SKM-1 (cell line): Measurements from ENCODE around the gene LIMS2.
A peak's percentile ranks its signal among the peaks of the same experiment; 100 is the strongest.

Experiments
- DNase-seq: peaks from one replicate; lab custom pipeline; 2025; ENCODE audit not compliant: unreplicated experiment; lab: John Stamatoyannopoulos, UW

Gene LIMS2, protein sequence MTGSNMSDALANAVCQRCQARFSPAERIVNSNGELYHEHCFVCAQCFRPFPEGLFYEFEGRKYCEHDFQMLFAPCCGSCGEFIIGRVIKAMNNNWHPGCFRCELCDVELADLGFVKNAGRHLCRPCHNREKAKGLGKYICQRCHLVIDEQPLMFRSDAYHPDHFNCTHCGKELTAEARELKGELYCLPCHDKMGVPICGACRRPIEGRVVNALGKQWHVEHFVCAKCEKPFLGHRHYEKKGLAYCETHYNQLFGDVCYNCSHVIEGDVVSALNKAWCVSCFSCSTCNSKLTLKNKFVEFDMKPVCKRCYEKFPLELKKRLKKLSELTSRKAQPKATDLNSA

DNA sequence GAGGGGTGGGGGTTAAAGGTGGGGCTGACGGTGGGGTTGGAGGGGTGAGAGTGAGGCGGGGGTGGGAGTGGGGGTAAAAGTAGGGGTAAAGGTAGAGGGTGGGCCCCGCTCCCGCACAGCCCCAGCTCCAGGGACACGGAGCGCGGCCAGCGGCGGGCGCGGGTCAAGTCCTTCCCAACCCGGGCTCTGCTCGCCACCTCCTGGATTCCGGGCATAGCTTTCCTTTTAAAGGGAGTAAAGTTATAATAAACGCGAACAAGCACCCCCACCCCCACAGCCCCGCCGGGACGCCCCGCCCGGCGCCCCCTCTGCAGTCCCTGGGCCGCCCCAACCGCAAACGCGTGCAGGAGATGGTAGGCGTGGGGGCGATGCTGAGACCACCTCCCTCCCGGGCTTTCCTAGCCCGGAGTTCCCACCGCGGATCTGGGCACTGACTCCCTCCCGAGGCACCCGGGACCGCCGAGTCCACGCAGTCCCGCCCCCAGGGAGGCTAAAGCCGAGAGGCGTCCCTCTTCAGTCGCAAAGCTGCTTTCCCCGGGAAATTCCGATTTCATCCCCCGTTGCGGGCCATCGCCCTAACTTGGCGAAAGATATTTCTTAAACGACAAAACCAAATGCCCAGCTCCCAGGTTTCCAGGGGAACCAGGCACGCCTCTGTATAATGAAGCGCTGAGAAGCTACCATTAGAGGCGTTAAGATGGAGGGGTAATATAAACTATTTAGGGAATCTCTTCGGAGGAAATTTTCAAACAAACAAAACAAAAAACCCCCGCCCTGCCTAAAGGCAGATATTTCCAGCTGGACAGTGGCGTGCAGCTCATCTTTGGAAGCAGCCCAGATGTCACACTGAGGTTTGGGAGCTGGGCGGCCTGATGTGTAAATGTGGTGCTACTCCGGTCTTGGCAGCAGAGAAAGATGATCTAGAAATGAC lies at the start of gene LIMS2:
TSS of gene LIMS2 (minus strand) at position 200 of the 931 bp plus-strand sequence. CDS start 506 bp downstream, outside the sequence.
- no peak for DNase-seq

DNA sequence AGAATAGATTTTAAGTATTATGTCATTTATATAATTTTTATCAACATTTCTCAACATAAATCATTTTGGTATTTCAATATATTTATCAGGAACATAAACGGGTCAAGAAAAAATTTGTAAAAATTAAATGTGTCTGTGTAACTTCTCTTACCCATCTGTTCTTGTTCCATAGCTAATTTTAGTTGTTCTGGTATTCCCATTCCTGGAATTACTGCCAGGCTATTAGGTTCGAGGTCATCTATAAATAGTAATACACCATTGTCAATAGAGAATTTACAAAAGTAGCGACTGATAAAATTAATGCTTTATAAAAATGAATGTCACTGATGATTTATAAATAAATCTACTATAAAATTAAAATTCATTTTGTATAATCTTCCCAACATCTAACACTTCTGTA lies 47.5 kb upstream of the LIMS2 start:
- DNase-seq: no peak

DNA sequence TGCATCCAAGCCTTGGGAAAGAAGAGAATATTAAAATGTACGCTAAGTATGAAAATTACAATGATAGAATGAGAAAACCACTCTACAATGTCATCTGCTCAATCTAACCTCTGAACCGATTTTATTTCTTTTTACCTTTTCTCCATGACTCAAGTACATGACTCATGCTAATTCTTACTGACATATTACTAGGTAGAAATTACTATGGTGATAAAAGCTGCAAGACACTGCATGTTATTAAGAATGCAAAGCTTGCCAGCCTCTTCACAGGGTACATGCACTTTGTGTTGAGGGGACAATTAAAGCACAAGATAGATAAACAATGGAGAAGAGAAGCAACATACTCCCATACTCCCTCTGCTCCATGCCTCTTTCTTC lies 46.6 kb upstream of the LIMS2 start:
- DNase-seq: no peak

DNA sequence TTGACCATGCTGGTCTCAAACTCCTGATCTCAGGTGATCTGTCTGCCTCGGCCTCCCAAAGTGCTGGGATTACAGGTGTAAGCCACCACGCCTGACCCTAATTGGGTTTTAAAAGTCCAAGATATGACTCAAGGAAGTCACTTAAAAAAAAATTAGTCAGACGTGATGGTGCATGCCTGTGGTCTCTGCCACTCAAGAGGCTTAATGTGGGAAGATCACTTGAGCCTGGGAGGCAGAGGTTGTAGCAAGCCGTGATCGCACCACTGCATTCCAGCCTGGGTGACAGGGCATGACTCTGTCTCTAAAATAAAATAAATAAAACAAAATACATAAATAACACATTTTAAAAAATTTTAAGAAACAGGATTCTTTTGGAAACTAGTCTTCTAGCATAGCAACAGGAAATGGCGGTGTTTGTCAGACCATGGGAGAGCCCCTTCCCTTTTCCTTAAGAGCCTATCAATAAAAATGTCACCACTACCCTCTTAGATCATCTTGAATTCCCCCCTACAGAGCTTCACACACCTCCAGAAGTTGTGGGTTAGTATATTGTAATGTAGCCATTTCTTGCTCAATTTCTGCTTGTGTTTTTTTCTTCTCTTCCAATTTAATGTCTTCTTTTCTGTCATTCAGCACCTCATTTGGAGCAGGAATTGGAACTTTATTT lies 46.1 kb upstream of the LIMS2 start:
- no peak for DNase-seq

DNA sequence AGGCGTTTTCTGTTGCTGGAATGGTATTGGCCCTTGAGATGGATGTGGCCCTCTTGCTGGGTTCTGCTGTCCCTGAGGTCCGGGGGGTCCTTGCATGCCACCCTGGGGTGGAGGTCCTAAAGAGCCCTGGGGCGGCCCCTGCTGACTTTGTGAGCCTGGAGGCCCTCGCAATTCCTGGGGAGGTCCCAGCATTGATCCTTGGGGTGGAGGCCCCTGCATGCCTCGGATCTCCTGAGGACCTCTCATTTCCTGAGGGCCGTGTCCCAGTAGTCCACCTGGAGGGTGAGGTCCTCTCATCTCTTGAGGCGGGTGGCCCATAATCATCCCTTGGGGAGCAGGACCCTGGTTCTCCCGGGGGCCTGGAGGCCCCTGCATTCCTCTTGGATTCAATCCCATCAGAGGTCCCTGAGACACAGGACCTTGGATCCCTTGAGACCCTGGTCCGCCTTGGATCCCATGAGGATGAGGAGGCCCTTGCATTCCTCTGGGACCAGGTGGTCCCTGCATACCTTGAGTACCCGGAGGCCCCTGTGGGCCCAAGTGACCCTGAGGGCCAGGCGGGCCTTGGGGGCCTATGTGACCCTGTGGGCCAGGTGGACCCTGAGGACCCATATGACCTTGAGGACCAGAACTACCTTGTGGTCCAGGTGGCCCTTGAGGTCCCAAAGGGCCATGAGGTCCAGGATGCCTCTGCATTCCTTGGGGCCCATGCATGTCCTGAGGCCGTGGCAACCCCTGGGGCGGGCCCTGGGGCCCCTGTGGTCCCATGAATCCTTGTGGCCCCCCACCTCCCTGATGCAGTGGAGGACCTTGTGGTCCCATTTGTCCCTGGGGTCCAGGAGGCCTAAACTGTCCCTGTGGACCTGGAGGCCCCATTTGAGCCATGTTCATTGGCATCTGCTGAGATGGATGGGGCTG lies 44.2 kb upstream of the LIMS2 start:
- DNase-seq: no peak

DNA sequence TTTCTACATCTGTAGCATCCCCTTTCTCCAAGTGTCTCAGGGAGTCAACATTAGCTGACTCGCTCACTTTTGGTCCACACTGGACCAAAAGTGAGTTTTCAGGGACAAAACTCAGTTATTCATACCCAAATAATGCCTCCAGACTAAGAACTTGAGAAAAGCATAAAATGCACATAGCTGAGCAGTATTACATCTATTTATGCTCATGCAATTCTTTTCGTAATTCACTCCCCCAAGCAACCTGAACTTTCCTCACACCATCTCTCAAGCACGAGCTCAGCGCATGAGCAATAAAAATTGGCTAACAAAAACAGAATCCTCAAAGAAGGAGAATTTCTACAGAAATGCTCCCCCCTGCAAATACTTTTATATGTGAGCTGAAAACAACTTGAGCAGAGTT lies 42.9 kb upstream of the LIMS2 start:
- DNase-seq: no peak

DNA sequence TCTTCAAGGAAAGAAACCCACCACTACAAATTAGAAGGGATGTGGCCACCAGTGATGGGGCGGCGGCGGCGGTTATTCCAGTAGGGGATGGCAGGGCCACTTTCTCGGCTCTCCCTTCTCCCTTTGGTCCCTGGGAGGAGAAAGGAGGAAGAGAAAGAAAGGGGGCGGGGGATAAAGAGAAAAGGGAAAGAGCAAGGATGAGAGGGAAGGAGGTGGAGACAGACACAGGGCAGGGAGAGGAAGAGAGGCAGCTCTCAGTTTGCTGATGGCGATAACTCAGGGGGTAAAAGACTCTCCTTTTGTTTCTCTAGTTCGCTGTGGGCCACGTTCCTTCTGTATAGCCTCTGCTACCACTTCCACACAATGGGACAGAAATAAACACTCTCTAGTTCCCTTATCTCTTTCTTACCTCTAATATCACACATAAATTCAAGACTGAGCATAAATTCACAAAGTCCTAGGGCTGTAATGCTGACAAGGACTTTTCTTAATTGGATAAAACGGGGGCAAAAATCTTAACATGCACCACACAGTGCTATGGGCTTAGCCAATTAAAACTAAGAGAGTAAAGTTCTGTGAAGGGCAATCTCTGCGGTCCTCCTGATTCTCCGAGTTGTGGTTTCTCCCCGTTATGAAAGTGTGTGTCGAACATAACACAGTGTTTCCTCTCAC lies 40.6 kb upstream of the LIMS2 start:
- DNase-seq: no peak

DNA sequence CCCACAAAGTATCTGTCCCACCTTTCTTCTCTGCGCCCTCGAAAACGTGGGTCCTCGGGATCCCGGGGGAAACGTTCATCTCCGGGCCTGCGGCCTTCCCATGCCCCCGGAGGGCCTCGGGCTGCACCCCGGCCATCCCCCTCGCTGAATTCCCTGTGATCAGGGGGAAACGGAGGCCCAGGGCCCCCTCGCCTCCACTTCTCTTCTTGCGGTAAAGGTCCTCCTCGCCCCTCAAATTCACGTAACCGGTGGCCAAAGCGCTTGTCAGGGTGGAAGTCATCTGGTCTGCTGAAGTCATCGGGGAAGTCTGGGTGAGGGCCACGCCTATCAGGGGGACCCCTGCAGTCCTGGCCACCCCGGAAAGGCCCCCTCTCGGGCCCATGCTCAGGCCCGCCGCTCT lies 38.2 kb upstream of the LIMS2 start:
- DNase-seq: no peak

DNA sequence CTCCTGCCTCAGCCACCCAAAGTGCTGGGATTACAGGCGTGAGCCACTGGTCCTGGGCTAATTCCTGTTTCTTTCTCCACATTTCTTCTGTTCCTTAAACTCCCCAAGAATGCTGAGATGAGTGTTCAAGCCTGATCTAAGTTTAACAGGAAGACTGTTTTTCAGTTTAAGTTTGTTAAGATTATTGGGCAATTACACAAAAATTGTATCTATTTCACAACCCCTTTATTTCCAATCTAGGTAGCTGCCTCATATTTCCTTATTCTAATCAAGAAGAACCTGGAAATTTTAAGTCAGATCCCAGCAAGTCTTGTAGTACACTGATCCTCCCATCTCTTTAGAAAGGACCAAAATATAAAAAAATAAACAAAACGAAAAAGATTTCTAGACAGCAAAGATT lies 37.7 kb upstream of the LIMS2 start:
- DNase-seq: no peak

DNA sequence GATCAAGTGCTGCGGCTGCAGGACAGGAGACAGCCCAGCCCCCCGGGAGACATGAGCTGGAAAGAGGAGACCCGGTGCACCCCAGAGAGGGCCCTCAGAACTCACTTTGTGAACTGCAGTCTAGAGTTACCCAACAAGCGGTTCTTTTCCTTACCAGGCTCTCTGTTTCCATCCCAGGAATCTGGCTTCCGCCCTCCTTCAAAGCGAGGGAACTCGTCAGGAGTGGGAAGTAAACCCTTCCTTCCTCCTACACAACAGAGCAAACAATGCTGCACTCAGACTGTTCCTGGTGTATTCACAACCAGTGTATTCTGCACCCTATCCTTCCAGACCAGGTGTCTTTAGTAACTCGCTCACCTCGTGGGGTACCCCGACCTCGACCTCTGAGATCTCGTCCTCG lies 34.0 kb upstream of the LIMS2 start:
- no peak for DNase-seq

DNA sequence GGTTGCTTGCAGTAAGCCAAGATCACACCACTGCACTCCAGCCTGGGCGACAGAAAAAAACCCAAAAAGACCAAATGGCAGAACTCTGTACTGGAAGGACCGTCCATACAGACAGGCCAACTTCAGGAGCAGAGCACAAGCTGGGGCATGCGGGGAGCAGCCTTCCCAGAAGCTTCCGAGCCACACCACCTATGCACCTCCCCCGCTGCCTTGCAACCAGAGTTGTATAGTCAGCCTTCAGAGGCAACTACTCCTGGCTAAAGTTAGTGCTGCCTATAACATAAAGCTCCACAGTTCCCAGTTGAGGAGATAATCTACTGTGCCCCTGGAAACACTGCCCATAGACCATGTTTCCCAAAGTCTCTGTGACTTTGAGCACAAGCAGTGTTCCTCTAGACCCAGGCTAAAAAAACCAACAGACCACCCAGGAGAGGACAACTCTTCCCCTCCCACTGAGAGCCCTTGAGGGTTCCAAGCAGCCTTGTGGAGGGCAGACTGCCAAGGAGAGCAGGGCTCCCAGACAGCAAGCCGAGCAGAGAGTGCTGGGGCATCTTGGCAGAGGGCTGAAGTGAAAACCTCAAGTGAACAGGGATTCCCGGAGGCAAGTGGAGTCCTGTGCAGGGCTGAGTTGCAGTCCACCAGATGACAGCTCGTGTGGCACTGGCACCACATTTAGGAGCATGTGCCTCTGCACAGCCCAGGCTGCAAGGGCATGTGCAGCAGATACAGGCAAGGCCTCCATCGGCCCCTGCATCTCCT lies 32.7 kb upstream of the LIMS2 start:
- no peak for DNase-seq

DNA sequence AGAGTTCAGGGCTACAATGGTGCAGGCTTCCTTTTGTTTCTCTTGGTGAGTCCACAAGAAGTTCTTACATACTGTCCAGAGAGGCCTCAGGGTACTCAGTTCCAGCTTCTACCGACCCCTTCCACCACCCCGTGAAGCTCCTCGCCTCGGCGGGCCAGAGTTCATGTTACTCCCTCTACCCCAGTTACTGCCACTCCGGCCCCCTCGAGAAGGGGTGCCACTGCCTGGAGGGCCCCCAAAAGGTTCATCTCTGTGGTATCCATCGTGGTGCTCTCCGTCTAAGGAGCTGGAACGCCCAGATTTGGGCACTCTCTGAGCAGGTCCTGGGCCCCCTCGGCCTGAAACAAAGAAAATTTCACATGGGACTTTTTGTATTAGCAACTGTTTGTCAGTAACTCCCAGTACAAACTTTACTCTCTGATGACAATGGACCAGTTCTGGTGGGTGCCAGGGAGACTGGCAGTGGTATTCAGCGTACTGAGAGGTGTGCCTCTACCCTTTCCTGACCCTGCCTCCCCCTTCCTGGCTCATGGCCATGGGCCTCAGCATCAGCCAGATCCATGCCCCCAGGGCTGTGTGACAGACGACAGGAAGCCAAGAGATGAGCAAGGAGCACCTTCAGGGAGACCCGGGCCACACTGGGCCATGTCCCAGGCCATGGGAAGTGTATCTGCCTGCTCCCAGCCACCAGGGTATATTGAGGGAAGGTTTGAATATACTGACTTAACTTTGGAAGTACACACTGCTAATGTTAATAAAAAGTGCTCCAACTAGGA lies 31.1 kb upstream of the LIMS2 start:
- no peak for DNase-seq

DNA sequence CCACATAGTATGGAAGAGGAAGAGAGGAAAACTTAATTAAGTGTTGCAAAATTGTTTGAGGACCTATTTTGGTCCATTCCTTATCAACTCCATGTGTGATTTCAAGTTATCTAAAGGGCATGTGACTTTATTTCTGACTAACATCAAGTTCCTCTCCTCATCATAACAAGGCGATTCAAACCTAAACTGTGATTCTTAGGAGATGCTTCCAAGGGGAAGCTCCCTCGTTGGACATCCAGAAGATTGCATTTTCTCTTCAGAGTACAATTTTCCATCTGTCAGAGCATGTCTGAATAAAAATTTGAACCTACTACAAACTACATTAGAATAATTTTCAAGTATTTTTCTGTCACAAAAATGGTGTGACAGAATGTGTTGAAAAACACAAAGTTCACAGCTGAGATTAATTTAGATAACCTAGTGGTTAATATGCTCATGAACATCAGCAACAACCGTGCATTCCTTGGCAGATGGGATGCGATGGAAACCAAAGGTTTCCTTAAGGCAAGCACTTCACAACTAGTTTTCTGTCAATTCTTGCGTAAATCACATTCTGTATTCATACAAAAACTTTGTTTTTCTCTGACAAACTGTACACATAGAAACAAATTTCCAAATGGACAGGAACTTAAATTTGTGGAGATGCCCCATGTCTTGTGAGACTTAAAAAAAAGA lies 30.2 kb upstream of the LIMS2 start:
- DNase-seq: peak; percentile 9

DNA sequence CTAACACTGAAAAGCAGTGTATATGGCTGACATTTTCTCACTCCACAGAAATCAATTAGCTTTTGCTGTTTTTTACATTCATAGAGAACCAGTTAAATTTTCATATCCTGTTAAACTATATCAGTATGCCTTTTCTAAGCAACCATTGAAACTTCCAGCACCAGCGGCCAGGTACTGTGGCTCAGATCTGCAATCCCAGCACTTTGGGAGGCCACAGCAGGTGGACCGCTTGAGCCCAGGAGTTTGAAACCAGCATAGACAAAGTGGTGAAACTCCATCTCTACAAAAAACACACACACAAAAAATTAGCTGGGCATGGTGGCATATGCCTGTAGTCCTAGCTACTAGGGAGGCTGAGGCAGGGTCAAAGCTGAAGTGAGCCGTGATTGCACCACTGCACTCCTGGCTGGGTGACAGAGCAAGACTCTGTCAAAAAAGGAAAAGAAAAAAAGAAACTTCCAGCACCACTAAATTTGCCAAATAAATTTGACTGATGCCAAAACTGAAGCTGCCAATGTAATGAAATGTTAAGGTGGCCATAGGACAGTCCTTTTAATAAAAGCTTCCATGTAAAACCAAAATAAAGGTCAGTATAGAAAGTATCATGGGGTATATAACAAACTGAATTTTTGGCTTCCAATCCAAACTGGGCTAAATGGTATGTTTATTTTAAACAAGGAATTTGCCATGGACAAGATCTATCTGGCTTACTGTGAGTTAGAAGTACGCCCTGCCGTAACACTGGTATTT lies 29.5 kb upstream of the LIMS2 start:
- DNase-seq: no peak

DNA sequence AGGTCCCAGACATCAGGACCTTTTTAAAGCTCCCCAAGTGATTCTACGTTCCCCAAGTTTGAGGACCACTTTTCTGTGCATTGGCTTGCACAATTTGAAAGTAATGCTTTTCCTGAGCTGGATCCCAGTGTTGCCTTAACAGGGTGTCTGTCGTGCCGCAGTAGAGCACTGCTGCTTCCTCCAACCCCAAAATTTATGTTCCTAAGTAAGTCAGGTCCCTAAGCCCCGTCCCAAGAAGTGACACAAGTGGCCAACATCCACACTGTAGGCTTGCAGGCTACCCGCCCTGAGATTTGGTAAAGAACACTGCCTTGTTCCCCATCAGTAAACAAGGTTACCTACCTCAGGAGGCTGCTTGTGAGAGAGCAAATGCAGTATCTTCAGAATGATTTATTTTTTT lies 28.0 kb upstream of the LIMS2 start:
- DNase-seq: no peak

DNA sequence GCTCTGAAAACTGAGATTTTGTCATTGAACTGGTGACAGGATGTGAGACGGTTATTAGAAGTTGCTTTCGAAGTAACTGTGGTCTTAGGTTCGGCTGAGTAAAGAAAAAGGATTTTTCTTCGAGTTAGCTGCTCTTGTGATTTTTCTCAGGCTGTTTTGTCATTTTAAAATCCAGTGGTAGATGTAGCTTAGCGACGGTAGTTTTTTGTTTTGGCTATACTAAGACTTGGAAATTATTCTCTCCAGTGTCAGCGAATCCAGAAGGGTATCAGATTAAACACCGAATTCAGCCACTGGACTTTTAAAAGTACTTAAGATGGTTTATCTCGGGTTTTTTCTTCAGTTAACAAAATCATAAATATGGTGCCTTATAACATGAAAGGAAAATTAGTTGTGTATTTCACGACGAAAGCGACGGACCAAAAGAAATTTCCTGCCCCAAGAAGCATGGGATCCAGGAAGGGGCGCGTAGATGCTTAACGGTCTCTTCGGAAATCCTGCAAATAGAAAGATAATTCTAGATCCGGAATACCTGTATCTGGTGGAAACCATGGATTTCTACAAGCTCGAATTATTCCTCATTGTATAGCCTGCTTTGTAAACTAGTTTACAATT lies 27.2 kb upstream of the LIMS2 start:
- DNase-seq: no peak
